HG03469 (cell line): Measurements from ENCODE around the gene NKX1-1.

ENCODE experiments used
- ATAC-seq: cut with Tn5 transposase; IDR thresholded peaks from one replicate; pipeline ENCODE4 v1.9.1; 2021; ENCODE audit warnings: mild to moderate bottlenecking, moderate library complexity, moderate number of reproducible peaks; ENCODE audit not compliant: unreplicated experiment

Gene NKX1-1

DNA sequence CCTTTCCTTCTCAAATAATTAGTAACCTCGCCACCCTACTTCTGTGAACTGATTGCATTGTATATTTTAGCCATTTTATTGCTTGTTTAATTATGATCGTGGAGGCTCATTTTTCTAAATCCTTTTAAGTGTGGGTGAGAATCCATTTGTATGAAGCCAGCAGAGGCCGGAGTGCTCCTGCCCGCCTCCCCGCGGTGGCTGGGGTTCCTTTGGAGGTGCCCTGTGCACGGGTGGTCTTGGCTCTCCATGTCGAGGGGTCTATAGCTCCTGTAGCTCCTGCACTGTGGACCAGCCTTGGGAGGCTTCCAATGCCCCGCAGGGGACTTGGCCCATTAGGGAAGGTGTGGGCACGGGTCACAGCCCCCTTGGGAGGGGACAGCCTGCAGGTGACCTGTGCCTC, 44.2 kb downstream of the NKX1-1 start:
- no peak for ATAC-seq

DNA sequence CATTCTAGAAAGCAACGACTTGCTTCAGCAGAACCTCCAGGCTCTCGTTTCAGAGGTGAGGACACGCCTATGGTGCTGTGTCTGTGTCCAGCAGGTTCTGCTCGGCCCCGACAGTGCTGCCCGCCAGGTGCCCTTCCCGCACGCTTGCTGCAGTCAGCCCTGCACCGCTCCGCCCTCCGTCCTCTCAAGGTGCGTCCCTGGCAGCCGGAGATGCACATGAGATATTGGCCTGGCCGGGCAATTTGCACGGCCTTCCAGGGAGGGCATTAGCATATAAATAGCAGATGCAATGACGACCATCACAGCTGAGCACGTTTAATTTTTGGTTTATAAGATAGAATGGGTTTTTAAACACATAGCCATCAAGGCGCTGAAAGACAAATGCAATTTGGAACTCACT, 44.8 kb downstream of the NKX1-1 start:
- no peak for ATAC-seq

DNA sequence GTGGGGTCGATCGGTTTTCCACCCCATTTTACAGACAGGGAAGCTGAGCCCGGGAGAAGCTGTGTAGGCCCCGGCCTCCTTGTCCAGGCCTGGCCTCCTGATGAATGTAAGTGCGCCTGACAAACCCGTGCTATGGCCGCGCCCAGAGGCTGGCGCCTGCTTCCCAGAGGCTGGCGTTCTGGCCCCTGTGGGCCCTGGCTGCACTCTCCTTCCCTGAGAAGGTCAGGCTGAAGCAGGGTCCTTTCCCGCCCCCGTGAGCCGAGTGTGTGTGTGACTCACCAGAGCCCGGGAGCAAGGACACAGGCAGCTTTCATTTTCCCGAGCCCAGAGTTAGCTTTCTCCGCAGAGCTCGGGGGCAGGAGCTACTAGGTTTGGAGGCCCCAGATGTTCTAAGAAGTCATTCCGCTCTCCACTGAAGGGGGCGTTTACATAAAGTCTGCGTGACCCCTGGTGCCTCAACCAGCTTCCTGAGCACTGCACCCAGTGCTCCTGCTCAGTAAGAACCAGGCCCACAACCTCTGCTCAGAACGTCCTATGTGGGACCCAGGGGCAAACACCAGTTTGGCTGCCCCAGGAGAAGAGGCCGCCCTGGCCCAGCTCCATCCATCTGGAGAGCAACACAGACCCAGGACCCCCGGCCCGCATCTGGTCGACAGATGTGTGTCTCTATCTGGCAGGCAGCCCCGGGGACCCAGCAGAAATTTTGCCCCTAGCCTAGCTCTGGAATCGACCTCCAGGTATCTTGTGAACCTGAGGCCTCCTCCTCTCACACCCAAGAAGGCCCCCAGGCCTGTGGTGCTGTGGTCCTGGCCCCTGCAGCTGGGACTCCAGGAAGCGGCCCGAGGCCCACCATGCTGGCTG, 45.6 kb downstream of the NKX1-1 start:
- no peak for ATAC-seq

DNA sequence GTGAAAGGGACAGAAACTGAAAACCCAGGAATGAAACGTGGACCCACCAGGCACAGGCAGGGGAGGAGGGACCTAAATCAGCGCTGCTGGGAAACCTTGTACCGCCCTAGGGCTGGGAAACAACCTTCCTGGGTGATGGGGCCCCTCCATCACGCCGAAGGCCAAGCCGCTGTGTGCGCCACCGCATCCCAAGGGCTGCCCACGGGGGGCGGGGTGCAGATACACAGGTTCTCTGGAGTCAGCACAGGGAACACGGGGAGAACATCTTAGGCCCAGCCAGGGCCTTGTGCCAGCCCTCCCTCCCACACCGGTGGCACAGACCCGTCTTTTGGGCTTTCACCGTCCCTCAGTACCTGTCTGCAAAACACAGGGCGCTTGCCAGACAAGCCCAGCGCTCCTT, 46.3 kb downstream of the NKX1-1 start:
- no peak for ATAC-seq

DNA sequence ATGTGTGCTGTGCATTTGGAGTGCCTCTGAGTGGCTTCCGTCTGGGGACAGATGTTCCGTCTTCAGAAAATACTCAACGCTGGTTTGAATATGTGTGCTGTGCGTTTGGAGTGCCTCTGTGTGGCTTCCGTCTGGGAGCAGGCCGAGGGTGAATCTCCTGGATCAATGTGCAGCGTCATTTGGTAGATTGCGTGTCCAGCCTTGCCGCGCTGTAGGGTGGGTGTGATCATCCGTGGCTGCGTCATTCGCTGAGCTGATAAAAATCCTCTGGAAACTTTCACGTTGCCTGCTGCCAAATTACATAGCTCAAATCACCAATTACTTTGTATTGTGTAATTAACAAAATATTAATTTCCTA, 47.1 kb downstream of the NKX1-1 start:
- ATAC-seq, result no peak

DNA sequence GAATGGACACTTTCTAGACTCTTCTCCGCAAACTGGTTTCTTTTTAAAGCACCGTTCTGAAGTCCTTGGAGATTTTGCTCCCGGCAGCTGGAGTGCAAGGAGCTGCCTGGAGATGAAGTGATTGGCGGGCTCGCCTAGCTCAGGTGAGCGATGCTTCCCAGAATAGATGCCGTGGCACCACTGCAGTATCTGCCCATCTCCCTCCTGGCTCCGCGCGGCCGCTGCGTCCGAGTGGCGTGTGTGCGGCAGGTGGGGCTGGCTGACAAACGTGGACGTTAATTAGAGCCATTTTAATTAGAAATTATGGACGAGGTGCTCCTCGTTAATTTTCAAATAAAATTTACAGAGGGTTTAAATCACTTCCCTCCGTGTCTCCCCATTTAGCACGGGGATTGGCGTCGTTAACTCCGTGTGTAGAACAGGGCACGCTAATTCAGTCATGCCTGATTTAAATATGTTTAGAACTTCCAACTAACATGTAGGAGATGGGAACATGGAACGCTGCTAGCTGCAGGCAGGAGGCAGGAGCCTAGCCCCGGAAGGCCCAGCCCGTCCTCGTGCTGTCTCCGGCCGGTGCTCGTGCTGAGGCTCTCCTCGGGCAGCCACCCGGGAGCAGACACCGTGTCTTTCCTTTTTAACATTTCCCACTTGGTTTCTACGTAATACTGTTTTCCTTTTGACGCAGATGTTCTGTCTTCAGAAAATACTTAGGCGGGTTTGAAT, 47.7 kb downstream of the NKX1-1 start:
- no peak for ATAC-seq

DNA sequence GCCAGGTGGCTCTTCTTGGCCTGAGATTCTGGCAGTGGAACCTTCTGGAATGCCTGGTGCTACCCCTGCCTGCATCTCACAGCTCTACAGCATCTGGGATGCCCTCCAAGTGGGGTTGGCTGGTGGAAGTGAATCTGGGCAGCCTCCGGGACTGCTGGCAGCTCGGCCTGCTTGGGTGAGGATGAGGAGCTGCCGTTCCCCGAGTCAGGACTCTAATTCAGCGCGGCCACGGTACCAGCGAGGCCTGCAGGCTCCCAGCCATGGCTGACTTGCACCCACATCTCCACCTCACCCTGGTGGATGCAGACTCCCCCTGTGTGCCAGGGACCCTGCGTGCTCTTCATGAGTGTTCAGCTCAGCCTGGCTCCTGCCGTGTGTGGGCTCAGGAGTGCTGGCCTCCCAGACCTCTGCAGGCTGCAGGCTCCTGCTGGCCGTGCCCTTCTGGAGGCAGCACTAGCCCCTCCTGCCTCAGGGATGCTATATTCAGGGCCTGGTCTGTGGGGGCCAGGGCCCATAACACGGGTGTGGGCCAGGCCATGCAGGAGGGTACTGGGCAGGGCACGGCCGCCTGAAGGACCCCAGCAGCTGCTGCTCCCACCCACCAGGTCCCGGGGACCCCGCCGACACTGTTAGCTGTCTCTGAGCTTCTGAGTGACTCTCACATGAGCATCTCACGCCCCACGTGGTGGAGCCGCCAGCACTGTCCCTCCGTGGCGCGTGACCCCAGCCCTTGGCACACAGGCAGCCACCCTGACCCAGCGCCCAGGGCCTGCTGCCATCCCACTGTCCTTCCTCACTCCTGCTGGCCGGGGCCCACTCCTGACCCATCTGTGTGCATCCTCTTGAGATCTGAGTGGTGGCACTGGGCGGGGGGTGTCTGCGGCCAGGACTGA, 48.6 kb downstream of the NKX1-1 start:
- ATAC-seq, result no peak

DNA sequence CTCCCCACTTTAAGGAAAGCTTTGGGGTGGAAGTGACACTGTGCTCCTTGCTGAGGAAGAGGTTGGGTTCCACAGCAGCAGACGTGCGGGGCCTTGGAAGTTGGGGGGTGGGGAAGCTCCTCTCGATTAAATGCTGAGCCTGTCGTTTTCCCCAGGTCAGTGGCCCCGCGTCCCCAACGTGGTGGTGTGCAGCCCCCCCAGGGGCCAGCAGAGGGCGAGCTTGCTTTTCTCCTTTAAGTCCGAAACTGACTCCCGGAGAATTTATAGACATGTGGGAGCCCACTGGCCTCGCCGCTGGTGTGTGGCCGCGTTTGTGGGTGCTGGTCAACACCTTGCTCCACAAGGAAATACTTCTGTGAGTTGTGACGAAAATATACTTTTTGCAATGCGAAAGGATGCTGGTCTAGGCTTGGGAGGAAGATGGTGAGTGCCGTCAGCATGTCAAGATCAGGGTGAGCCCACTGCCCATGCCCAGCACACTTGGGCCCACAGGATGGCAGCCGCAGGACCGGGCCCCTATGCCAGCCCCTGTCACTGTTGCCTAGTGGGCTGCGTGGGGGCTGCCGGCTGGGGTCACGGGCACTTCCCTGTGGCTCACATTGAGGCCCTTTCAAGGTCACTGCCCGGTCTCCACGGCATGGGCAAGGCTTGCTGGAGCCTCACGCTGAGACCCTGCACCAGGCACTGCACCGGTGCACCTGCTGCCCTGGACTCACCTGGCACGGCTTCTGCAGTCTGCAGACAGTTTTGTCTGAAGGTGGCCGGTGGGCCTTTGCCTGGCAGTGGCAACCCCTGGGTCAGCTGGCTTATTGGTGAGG, 49.9 kb downstream of the NKX1-1 start:
- ATAC-seq, result no peak

DNA sequence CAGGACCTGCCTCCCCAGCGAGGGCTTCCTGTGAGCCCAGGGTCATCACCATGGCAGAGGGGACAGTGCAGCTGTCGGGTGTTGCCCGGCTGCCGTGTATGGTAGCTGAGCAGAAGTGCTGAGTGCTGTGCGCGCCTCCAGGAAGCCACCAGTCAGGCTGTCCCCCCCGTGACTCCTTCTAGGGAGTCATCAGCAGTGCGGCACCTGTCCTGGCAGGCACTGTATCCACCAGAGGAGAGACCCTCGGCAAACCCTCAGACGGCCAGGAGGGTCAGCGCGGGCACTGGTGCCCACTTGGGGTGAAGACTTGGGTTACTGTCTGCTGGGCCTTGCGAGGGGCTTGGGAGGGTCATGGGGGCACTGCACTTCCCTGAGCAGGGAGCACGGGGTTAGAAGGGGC, 50.9 kb downstream of the NKX1-1 start:
- ATAC-seq, result no peak

DNA sequence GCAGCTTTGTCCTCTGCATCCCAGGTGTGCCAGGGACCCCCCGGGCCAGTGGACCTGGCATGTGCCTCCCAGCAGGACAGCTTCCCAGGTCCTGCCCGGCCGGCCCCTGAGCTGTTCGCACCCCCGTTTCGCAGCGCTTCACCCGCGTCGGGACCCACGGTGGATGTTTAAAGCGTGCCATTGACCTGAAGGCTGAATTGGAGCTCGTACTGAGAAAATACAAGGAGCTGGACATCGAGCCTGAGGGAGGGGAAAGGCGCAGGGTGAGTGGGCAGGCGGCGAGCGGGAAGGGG, 51.3 kb downstream of the NKX1-1 start:
- no peak for ATAC-seq

DNA sequence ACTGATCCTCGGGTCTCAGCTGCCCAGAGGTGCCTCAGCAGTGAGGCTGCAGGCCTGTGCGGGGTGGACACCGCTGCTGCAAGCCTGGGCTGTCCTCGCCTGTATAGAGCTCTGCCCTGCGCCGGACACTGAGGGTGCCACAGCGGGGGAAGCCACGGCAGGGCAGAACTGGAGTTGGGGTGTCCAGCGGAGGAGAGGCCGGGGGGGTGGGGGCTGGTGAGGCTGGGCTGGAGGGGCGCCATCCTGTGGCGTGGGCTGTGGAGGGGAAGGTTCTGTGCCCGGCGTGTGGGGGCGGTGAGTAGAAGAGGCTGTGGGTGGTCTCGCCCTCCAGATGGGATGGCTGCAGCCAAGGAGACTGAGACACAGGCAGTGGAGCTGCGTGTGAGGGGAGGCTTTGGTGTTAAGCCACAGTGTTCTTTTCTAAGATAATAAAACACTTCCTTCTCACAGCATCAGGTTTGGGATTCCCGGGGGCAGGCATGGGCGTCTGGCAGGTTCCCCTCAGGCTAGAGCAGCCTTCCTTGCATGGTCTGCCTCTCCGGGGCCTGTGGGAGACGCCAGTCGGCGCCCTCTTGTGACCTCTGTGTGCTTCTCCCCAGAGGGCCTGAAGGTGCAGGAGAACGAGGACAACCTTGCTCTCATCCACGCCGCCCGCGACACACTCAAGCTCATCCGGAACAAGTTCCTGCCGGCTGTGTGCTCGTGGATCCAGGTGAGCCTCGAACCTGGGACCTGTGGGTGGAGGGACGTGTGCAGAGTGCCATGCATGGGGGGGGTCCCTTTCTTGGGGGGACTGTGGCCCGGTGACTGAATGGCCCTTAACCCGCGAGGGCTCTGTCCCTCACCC, 51.9 kb downstream of the NKX1-1 start:
- no peak for ATAC-seq

DNA sequence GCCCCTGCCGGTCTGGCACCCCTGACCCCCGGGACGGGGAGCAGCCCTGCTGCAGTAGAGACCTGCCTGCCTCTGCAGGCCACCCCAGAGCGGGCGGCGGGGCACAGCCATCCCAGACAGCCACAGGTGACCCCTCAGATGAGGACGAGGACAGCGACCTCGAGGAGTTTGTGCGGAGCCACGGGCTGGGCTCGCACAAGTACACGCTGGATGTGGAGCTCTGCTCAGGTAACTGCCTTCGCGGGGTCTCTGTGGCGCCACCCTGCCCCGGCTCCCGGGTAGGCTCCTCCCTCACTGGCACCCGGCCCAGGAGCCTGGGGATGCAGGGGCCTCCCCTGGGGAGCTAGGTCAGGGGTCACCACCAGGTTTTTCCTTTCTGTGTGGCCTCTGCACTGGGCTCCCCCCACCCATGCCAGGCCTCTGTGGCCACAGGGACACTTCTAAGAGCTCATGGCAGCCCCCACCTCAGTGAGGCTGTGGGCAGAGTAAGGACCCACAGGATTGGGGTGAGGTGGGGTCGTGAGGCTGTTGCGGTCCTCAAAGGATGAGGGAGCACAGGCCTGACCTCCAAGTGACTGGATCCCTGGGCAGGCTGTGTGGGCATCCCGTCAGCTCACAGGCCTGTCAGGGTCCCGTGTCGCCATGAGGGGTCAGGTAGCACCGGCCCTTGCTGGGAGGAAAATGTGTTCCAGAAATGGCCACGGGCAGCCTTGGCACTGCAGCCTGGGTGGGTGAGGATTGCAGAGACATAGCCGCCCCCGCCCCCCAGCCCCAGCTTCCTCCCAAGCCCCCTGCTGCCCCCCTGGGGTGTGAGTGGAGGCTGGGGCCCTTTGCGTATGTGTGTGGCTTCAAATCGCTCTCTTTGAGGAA, 52.8 kb downstream of the NKX1-1 start:
- ATAC-seq, result no peak
